Fibroblast of peridontal ligament (primary cell): ENCODE results near the gene SERPING1.
"Not testable (repeated sequence)": the region's sequence is repeated elsewhere in the genome, so short reads cannot be mapped to it uniquely, and the experiment has no call there.

ENCODE experiments used
- DNase-seq: peaks from one replicate; pipeline ENCODE4 v3.0.0-alpha.2; 2010; ENCODE audit errors: extremely low read depth

Gene SERPING1

DNA sequence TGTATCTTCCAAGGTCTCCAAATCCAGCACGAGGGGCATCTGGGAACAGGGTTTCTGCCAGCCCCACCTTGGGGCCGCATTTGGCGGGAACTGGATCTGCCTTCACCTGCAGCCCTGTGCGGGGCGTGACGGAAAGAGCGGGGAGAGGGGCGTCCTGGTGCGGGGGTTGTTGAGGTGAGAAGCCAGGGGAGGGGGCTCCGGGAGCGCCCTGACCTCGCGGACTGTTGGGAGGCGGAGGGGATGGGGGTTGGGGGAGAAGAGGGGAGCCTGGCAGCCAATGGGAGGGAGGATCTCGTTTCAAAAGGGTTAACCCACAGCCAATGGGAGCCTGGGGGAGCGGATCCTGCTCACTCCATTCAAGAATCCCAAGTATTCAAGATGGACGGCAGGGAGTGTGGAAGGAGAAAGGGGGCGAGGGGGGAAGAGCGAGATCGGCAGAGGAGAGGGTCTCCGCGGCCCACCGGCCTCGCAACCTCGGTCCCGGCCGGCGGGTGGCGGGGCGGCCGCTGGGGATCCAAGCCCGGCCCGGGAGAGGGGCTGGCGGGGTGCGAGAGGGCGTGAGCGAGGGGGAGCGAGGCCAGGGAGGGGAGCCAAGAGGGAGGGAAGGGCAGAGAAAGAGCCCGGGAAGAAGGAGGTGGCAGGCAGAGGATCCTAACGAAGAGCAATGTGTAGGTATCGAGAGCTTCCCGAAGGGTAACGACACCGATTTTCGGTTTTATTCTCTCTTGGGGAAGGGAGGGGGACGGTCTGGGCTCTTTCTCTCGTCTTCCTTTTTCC lies 40.7 kb downstream of the SERPING1 start:
- DNase-seq: peak; percentile 84

DNA sequence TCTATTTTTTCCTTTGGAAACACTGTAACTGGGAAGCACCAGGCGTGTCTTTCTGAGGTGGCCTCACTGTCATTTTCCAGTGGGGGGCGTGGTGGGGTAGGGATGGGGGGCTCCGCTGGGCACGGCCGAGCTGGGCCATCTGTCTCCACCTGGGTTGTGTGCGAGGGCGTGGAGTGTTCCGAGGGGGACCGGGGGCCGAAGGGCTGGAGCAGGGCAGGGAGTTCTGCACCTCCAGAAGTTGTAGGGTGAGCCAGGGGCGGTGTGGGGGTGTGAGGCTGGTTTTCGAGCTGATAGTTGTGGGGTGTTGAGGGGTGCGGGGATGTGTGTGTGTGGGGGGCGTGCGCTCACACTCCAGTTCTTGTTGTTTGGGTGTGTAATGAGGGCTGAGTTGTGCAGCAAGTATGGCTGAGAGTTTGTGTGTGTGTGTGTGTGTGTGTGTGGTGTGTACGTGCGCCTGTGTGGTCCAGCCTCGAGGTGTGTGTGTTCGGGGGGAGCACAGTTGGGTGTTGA lies 41.4 kb downstream of the SERPING1 start:
- no peak for DNase-seq

DNA sequence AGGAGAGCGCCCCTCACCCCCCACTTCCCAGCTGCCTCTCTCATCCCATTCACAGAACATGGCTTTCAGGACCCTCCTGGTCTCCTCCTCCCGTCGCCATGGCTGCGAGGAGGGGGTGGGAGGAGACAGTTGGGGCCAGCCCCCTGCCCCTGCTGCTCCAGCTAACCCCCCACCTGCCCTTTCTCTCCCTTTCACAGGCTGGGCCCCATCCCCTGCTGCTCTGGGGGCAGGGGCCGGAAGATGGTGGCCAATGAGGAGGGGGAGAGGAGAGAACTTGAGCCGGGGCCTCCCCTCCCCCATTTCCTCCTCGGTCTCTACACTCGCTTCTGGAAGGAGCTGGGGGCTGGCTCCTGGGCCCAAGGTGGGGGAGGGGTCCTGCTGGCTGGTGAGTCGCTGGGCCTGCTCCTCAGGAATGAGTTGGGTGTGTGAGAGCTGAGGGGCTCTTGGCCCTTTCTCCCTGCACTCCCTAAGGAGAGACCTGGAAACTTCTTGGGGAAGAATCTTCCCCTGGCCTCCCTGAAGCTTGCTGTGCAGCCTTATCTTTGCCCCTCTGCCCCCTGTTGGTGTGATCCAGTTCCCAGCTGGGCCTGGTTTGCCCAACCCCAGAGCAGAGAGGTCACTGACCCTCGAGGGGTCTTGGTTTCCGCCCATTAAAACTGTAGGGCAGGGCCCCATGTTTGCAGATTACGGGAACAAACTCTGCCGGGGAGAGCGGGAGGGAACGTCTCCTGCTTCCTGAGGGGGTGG lies 42.0 kb downstream of the SERPING1 start:
- no peak for DNase-seq

DNA sequence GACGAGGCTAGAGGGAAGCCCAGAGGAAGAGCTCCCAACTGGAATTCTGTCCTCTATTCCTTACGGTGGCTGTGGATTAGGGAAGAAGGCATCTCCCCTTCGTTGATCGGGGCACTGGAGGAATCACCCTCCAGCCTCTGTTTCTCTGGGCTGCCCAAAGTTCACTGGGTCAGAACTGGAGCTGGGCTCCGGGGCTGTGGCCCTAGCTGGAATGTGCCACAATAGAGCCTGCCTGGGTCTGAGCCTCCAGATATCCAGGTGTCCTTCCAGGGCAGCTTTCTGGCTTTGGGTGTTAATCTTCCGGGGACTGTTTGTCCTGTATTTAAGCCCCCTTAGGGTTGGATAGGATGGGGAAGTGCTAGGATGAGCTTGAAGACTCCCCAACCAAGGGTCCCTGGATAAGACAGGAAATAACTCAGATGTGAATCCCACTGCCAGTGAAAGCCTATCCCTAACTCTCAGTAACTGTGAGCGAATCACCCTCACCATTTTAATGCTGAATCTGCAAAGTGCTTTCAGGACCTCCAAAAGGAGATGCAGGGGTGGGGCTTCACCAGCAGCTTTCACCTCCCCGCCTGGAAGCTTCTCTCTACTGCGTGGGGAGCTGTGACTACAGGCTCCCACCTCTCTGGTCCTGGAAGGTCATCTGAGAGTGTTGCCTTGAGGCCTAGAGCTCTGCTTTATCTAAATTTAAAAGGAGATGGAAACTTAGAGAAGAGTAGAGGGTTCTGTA lies 42.7 kb downstream of the SERPING1 start:
- no peak for DNase-seq

DNA sequence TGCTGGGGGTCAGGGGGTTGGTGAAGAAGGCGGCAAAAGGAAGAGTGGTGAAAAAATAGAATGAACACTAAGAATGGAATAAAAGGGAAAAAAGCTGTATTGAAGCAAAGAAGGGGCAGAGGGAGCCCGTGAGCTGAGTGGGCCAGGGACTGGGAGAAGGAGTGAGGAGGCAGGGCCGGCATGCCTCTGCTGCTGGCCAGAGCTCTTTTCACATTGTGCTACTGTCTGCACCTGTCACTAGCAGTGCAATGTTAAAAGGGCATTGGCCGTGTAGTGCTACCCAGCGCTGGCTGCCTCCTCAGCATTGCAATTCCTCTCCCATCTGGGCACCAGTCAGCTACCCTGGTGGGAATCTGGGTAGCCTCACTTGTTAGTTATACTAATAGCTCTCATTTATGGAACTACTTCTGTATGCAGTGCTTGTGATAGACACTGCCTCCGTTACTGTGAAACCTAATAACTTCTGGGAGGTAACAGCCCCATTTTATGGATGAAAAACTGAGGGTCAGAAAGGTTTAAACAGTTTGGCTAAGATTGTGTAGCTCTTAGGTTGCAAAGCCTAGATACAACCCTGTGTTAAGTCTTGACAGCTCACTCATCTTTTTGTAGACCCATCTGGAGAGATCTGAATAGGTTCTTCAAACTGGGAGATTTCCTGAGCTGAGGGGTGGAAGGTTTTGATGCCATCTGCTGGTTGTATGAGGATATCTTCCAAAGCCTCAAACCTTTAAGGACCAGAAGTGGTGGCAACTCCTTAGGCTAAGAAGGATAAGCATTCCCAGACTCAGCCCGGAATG lies 43.7 kb downstream of the SERPING1 start:
- peak; percentile 79 for DNase-seq

DNA sequence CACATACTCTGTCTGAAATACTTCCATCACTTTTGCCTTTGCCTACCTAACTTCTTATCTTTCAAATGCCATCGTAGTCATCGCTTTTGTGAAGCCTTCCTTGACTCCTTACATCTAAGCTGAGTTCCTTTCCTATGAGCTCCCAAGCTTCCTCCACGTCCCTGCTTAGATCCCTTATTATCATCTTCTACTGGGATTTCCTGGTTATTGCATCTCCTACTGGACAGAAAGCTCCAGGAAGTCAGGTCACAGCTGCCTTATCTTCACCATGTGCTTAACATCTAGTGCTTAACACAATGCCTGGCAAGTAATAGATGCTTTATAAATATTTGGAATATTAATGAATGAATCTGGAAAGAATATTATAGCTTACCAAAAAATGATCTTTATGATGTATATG lies 46.3 kb downstream of the SERPING1 start:
- DNase-seq: no peak

DNA sequence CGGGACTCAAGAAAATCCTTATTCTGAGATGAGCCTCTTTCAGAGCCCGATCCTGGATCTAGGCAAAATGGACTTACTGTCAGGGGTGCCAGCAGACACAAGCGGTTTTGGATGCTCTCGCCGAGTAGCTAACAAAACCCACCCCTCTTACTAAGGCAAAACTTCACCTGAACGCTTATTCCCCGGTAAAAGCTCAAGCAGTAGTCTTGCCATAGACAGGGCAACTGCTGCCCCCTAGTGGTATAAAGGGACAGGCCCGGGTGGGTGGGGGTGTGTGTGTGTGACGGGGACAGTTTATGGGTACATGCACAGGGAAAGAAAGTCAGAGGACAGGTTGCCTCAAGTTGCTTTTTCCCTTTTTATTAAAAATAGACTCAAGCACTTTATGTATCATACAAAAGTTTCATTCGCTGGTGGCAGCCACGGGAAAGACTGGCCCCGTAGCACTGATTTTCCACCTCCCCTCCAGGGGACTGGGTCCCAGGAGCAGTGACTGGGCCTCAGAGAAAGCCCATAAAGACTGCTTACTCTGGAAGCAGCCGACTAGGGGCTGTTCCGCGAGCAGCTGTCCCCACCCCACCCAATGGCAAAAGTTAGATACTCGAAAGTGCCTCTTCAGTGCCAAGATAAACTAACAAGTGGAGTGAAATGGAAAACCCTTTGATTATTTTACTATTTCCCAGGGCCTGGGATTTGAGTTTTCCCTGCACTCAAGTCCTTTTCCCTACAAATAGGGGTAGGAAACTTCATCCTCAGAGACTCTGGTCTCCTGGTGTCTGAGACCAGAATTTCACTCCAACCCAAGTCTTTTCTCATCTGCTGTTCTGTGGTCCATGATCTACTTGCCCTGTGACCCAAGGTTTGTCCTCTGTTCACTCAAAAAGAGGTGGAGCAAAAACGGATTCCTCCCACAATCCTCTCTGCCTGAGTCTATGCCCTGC lies 47.5 kb downstream of the SERPING1 start:
- peak; percentile 71 for DNase-seq

DNA sequence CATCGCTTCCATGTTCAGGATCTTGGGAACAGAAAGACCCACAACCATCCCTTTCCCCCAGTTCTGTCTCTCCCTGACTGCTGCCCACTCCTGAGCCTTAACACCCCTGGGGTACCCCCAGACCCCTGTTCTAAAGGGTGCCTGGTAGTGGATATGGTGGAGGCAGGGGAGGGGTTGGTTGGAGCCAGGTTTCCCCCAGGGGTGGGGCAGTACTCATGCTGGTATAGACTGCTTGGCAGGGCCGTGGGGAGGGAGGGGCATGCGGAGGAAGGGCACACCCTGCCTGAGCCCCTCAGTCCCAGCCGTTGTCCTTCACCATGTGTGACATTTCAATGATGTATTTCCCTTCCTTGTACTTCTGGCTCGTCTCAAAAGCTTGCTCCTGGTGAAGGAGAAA lies 48.2 kb downstream of the SERPING1 start:
- DNase-seq: no peak

DNA sequence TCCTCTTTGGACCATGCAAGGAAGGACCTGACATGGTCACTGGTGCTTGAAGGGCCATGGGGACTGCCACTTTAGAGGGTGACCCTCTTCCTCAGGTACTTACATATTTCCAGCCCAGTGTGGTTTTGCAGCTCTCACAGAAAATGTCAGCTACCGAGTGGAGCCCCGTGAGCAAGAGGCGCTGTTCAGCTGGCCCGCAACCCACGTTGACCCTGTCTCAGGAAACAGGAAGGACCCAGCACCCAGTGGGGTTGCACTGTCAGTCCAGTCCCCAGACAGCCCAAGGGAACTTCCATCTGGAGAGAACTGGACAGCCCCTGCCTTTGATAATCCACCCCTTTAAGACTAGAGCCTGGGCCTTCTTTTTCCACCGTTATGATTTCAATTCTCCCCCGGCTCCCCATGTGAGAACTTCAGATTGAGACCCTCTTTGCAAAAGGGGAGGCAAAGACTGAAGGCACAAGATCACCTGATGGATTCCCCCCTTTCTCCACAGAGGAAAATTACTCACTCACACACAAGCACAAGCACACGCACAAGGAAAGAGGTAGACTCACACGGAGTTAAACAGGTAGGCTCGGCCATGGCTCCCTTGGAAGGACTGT lies 48.8 kb downstream of the SERPING1 start:
- DNase-seq: no peak

DNA sequence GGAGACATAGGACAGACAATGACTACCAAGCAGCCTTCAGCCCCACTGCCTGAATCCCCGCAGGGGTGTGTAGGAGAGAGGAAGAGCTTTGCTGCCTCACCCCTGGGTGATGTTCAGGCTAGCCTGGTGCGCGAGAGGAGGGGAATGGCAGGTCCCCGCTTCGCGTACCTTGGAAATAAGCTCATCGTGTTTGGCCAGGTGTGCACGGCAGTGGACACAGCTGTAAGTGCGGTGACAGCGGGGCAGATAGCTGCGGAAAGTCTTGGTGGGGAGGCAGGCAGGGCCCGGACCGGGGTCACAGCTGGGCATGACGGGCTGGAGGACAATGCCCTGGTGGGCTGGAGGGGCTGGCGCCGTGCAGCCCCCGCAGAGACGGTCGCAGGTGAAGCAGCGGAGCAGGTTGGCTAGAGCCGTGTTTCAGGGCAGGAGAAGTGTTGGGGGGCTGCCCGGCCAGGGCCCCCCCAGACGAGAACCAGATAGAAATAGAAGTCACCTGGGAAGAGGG lies 49.4 kb downstream of the SERPING1 start:
- no peak for DNase-seq

DNA sequence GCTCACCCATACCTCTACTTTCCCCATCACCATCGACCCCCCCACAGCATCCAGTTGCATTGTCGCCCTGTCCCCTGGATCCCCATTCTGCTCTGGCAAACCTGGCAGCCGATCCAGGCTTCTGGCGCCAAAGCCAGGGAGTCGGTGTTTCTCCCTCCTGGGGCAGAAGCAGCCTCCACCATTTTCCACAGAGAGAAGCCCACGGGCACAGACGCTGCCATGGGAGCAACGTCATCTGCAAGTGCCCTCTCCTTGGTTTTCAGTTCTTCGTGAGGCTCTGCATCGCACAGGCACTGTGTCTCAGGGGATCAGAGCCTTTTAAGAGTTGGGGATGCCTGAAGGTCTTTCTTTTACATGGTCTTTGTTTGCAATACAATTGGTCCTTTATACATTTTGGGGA lies 49.9 kb downstream of the SERPING1 start:
- no peak for DNase-seq

DNA sequence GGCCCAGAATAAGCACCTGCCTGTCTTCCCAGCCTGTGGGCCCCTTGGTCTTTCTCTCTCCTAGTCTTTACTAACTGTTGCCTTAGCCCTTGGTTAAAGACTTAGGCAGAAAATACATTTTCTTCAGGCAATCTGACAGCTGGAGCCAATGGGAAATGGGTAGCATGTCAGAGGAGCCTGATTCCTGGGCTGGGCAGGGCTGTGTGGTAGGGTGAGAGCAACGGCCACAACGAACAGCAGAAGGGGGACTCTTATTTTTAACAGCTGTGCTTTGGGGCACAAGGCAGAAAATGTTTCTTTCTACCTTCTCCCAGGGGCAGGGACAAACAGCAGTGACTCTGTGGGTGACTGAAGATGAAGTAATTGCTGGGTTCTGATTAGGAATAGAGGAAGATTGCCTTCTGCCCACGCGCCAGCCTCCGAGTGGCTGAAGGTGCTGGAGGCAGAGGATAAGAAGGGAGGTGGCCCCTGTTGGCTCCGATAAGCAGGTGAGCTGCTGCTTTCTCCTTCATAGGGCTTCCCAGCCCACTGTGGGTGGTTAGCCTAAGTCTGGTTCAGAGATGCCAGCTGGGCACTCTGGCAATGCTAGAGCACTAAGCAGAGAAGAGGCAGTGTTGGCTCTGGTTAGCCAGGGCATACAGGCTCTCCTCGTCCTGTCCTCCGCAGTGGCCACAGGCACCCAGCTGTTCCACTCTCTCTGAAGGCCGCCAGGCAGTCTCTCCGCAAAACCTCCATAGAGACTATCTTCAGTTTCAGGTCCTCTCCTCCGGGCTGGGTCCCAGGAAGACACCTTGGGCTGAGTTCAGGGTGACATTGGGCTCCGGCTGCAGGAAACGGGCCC lies 50.7 kb downstream of the SERPING1 start:
- no peak for DNase-seq

DNA sequence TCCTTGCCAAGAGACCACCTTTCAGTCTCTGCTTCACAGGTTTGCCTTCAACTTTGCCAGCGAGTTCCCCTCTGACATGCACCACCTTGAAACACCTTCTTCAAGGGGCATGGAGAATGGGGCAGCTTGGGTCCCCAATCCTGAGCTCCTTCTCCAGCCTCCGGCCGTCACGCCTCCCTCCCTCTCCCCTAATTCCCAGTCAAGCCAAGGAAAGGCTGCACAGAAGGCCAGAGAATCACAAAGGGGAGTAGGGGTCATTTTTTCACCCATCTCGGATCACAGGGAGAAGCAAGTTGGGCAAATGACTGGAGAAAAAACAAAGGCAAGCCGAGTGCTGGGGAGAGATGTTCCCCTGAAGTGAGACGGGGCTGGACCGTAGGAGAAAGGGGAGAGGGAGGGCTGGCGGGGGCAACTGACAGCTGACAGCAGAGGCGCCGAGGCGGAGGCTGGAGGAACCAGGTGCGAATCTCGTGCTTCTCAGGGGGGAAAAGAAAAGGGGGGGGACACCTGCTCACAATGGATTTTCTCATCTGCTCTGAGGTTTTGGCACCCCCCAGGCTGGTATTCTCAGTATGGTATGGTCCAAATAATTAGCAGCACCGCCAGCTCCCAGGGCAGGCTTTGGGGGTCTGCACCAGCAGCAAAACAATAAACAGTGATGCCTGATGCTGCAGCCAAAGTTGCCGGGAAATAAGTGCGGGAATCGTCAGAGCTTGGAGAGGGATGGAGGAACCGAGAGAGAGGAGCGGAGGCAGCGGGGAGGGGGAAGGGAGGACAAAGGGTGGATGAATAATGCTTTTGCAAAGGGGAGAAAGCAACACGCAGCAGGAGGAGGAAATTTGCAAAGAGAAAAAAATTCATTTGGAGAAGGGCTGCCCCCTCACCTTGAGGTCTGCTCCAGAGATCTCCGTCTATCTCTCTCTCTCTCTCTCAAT lies 51.6 kb downstream of the SERPING1 start:
- DNase-seq: no peak

DNA sequence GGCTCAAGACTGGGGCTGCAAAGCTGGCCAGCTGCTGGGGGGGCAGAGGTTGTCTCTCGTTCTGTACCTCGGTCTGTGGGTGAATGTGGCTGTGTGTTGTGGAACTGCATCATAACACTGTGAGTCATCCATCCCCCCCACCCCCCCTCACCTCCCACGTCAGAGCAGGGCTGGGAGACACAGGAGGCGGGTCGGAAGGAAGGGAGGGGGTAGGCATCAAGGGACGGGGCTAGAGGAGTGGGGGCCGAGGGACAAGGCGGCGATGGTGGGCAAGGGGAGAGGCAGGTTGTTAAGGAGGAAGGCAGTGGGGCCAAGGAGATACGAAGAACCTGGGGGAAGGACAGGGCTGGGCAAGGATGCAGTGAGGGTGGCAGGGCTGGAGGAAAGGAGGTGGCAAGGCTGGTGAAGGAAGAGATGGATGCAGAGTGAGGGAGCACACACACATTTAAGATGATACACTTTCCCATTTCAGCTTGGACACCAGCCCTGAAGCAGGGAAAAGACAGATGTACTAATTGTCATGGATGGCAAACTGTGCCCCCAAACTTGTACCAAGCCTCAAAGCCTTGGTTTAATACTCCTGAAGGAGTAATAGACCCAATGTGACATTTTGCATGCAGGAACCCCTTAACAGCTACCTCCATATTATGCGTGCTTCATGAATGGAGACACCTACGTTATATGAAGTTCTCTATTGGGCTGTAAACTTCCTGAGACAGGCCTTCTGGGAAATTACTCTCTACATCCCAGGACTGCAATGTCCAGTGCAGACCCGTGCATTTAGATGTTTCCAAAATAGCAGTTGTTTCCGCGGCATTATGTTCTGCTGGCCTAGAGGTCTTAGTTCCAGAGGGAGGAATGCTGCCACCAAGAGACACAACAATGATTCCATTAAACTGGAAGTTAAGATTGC lies 52.6 kb downstream of the SERPING1 start, which contains the start of gene YPEL4:
TSS of gene YPEL4 (minus strand) at position 87 of the 913 bp plus-strand sequence. CDS start 2,805 bp downstream, outside the sequence.
- DNase-seq: peak; percentile 72

DNA sequence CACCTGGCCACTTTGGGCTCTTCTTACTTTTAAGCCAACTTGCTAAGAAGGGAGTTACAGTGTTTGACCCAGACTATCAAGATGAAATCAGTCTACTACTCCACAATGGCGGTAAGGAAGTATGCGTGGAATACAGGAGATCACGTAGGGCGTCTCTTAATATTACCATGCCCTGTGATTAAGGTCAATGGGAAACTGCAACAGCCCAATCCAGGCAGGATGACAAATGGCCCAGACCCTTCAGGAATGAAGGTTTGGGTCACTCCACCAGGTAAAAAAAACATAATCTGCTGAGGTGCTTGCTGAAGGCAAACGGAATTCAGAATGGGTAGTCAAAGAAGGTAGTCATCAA lies 53.2 kb downstream of the SERPING1 start:
- no peak for DNase-seq

DNA sequence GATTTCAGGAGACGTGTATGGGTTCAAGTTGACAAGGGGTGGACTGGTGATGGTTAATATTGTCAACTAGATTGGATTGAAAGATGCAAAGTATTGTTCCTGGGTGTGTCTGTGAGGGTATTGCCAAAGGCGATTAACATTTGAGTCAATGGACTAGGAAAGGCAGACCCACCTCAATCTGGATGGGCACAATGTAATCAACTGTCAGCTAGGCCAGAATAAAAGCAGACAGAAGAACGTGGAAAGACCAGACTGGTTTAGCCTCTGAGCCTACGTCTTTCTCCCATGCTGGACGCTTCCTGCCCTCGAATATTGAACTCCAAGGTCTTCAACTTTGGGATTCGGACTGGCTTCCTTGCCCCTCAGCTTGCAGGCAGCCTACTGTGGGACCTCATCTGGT lies 53.9 kb downstream of the SERPING1 start:
- DNase-seq: no peak

DNA sequence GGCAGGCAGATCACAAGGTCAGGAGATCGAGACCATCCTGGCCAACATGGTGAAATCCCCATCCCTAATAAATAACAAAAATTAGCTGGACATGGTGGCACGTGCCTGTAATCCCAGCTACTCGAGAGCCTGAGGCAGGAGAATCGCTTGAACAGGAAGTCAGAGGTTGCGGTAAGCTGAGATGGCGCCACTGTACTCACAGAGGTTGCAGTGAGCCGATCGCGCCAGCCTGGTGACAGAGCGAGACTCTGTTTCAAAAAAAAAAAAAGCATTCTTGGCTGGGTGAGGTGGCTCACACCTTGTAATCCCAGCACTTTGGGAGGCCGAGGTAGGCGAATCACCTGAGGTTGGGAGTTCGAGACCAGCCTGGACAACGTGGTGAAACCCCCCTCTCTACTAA lies 54.7 kb downstream of the SERPING1 start:
- not testable (repeated sequence) for DNase-seq
